ENCODE results near the gene TMEM178B.

The TMEM178B gene

GRCh38 chr7:141275350-141275749 is 201.5 kb downstream of the TMEM178B start:
- DNase-seq: no peak

GRCh38 chr7:141276031-141276430 is 202.2 kb downstream of the TMEM178B start:
- DNase-seq: no peak

GRCh38 chr7:141280100-141280499 is 206.2 kb downstream of the TMEM178B start:
- no peak for DNase-seq

- DNase-seq: no peak
Observed at GRCh38 chr7:141281311-141281710, 207.4 kb downstream of the TMEM178B start.

GRCh38 chr7:141286522-141286921 is 212.7 kb downstream of the TMEM178B start:
- DNase-seq: no peak

- DNase-seq: no peak
Observed at GRCh38 chr7:141287936-141288335, 214.1 kb downstream of the TMEM178B start.

GRCh38 chr7:141288626-141289025 is 214.8 kb downstream of the TMEM178B start:
- DNase-seq: no peak

- DNase-seq: no peak
Observed at GRCh38 chr7:141290365-141290764, 216.5 kb downstream of the TMEM178B start.

GRCh38 chr7:141290973-141291372 is 217.1 kb downstream of the TMEM178B start:
- no peak for DNase-seq

GRCh38 chr7:141291541-141291940 is 217.7 kb downstream of the TMEM178B start:
- DNase-seq: no peak

GRCh38 chr7:141294143-141294829 is 220.4 kb downstream of the TMEM178B start:
- no peak for DNase-seq

- no peak for DNase-seq
Observed at GRCh38 chr7:141295367-141295895, 221.6 kb downstream of the TMEM178B start.

GRCh38 chr7:141300816-141301215 is 227.0 kb downstream of the TMEM178B start:
- DNase-seq: no peak

- DNase-seq: no peak
Observed at GRCh38 chr7:141301544-141301943, 227.7 kb downstream of the TMEM178B start.

GRCh38 chr7:141302617-141303016 is 228.8 kb downstream of the TMEM178B start:
- no peak for DNase-seq

- no peak for DNase-seq
Observed at GRCh38 chr7:141304291-141304690, 230.4 kb downstream of the TMEM178B start.

- no peak for DNase-seq
Observed at GRCh38 chr7:141306081-141306480, 232.2 kb downstream of the TMEM178B start.

- DNase-seq: no peak
Observed at GRCh38 chr7:141312395-141312794, 238.5 kb downstream of the TMEM178B start.

GRCh38 chr7:141312828-141313521 is 239.1 kb downstream of the TMEM178B start:
- no peak for DNase-seq

GRCh38 chr7:141313896-141314295 is 240.0 kb downstream of the TMEM178B start:
- DNase-seq: no peak

- DNase-seq: no peak
Observed at GRCh38 chr7:141317033-141317585, 243.2 kb downstream of the TMEM178B start.

- DNase-seq: no peak
Observed at GRCh38 chr7:141320287-141320686, 246.4 kb downstream of the TMEM178B start.

GRCh38 chr7:141322383-141322782 is 248.5 kb downstream of the TMEM178B start:
- no peak for DNase-seq

- DNase-seq: no peak
Observed at GRCh38 chr7:141323826-141324225, 250.0 kb downstream of the TMEM178B start.

Data from stimulated activated naive CD4-positive, alpha-beta T cell treated with Interleukin-2 at 50 U/mL for 16 hours (primary cell).